Heart left ventricle (tissue), 16 donors: ENCODE data around the gene NKAIN4. TPM values are rescaled to one million over a fixed set of nuclear protein-coding genes. Genes with fewer than 3 reads are reported as not detected.

Experiments
- ATAC-seq, 4 donors: fragments of 200-7000 bp; cut with Tn5 transposase; one replicate each; pipeline ENCODE4 v1.9.1; 2020 to 2022; ENCODE audit warnings: moderate library complexity in 4 of 4, mild to moderate bottlenecking in 3 of 4, moderate number of reproducible peaks in 1 of 4
- DNase-seq, 5 donors: peaks; one replicate each; pipeline ENCODE4 v3.0.0-alpha.2; 2020
- H3K27ac ChIP-seq, 12 donors: fragments of 200-600 bp; sonication (generic) in 4 of 12; one replicate each; pipeline versions ENCODE4 v1.5.0 to v1.8.0; 2016 to 2022; ENCODE audit warnings: mild to moderate bottlenecking in 2 of 12
- H3K27me3 ChIP-seq, 9 donors: fragments of 200-600 bp; sonication (generic) in 2 of 9; one replicate each; pipeline versions ENCODE4 v1.5.1 to v1.8.0; 2016 to 2022; ENCODE audit warnings: mild to moderate bottlenecking in 3 of 9
- H3K36me3 ChIP-seq, 9 donors: fragments of 200-600 bp; sonication (generic) in 2 of 9; one replicate each; pipeline versions ENCODE4 v1.5.0 to v1.8.0; 2018 to 2022; ENCODE audit warnings: mild to moderate bottlenecking in 2 of 9
- H3K4me1 ChIP-seq, 12 donors: fragments of 200-600 bp; sonication (generic) in 4 of 12; one replicate each; pipeline versions ENCODE4 v1.5.0 to v1.8.0; 2016 to 2022; ENCODE audit warnings: mild to moderate bottlenecking in 3 of 12
- H3K4me3 ChIP-seq, 12 donors: fragments of 200-600 bp; sonication (generic) in 4 of 12; one replicate each; pipeline versions ENCODE4 v1.5.0 to v1.8.0; 2017 to 2022; ENCODE audit warnings: mild to moderate bottlenecking in 9 of 12, moderate library complexity in 4 of 12
- H3K9me3 ChIP-seq, 12 donors: fragments of 200-600 bp; sonication (generic) in 4 of 12; one replicate each; pipeline versions ENCODE4 v1.5.0 to v1.8.0; 2016 to 2022; ENCODE audit warnings: mild to moderate bottlenecking in 1 of 12
- POLR2A ChIP-seq, 2 donors: fragments of 450-650 bp; IDR thresholded peaks; one replicate each; pipeline ENCODE4 v1.6.1; 2017; ENCODE audit warnings: antibody characterized with exemption in 2 of 2, mild to moderate bottlenecking in 2 of 2, moderate library complexity in 2 of 2
- WGBS, 4 donors: extraction: QIAGEN DNeasy Blood & Tissue Kit in 2 of 4; methylation state at CpG; one replicate each; pipeline versions ENCODE4 v1.1.5 to v1.1.7; 2013 to 2018; 5-methylcytosine and 5-hydroxymethylcytosine counted together
- intact Hi-C, 10 donors: fragments of 100-400 bp; cut with DNase I; formaldehyde crosslinking; loops; one replicate each; pipeline versions ENCODE4 v1.11.1 to v1.14.2; 2022
- microRNA counts, 2 donors: library from miRNA; unstranded; fragments of <30 nt; microRNA quantifications; one replicate each; lab custom pipeline; 2016
- microRNA-seq, 4 donors: library from miRNA; unstranded; fragments of <30 nt; microRNA quantifications; one replicate each; pipeline versions ENCODE4 to v1.2.0, GENCODE V29; 2017 to 2020
- polyA plus RNA-seq, 2 donors: library from polyadenylated mRNA; stranded (reverse); fragments of 200-250 nt; gene quantifications; one replicate each; pipeline ENCODE4 v1.2.3, GENCODE V29; 2013
- total RNA-seq, 9 donors: library from RNA; depleted of rRNA in 2 of 9; stranded (reverse); fragments of >200 nt in 2 of 9; fragmentation: NEBNext Ultra II Directional in 3 of 9; extraction: Animal tissue kit (Norgen Biotek cat#: 25700) in 3 of 9; gene quantifications; one replicate each; pipeline versions ENCODE4 v1.1.0 to v1.2.4, GENCODE V29; 2016 to 2023
- TF ChIP-seq, protein P1 (sequence below), 12 donors: fragments of 200-600 bp; sonication (generic) in 4 of 12; IDR thresholded peaks; one replicate each; pipeline versions ENCODE4 v1.5.0 to v1.8.0; 2018 to 2022; ENCODE audit warnings: antibody characterized with exemption in 12 of 12, mild to moderate bottlenecking in 5 of 12
- donor health status: ischemic (EF 13 %, LVEDD 7.1; RV severe dilation, severe dysfunction).
- donor health status: healthy with polysubstance abuse.
- donor health status: DM: no; HTN: yes; CAD: no.
- donor health status: DM: no; HTN: no; CAD: no.
- donor health status: ischemic (EF 25% LVEDD 6.9; RV normal size, moderate dysfunction).
- donor health status: ischemic (EF 25% LVEDD 5.7; RV mildly dilated, moderate dysfunction).
- donor health status: healthy.
- donor health status: DM: yes; HTN: yes; CAD: no.
- donor health status: ischemic (EF 35%, LVEDD 5.7; RV mildly dilated, moderate dysfunction).
- donor health status: nonischemic (EF 11% LVEDD 7.7; RV severe dilation, severe dysfunction).
- donor health status: DM: yes; HTN: yes; CAD: no.
- donor health status: PGD.
- donor health status: ischemic (EF 29% LVEDD 5.4; RV normal size, mild dysfunction).
- donor health status: nonischemic (EF 23%, LVEDD 6.1; RV moderate dilation, normal function).

Gene NKAIN4
- total and polyA plus RNA-seq, 11 donors, result not detected

DNA sequence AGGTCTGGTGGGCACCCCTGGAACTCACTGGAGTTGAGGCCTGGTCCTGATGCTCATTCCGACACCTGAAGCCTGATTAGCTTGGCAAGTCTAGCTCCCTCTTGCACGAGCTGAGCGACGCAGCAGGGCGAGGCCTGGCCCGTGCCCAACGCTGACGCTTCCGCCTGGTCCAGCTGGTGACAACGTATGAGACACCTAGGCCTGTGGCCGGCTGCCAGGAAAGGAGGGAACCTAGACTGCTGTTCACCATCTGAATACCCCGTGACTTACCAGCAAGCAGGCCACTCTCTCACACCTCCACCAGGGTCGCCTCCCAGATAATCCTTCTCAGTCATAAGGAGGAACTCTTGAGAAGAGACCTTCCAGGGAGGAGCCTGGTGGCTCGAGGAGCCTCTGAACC lies 62.9 kb downstream of the NKAIN4 start:
- DNase-seq (no peak), ATAC-seq (peak in 3 of 4 donors; percentile 27 to 47 (median 35))
- no peaks in the 10 kb centered on the region for H3K9me3 ChIP-seq
- peaks cover 0 to 22% (median 18%) of the 10 kb centered on the region in 9 donors for H3K36me3 ChIP-seq
- TF ChIP-seq, protein P1, sequence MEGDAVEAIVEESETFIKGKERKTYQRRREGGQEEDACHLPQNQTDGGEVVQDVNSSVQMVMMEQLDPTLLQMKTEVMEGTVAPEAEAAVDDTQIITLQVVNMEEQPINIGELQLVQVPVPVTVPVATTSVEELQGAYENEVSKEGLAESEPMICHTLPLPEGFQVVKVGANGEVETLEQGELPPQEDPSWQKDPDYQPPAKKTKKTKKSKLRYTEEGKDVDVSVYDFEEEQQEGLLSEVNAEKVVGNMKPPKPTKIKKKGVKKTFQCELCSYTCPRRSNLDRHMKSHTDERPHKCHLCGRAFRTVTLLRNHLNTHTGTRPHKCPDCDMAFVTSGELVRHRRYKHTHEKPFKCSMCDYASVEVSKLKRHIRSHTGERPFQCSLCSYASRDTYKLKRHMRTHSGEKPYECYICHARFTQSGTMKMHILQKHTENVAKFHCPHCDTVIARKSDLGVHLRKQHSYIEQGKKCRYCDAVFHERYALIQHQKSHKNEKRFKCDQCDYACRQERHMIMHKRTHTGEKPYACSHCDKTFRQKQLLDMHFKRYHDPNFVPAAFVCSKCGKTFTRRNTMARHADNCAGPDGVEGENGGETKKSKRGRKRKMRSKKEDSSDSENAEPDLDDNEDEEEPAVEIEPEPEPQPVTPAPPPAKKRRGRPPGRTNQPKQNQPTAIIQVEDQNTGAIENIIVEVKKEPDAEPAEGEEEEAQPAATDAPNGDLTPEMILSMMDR (IDR thresholded peaks at IDR 0.05), result no peak
- no peak for TF ChIP-seq POLR2A (IDR thresholded peaks at IDR 0.05)
- no peaks in the 10 kb centered on the region for H3K4me1 ChIP-seq
- intact Hi-C loops, result no loop called here
- no peaks in the 10 kb centered on the region for H3K27me3 ChIP-seq
- WGBS, 4 donors, result 46 to 72% (median 69%) methylated on average over 11 to 14 of the region's 14 CpGs
- no peak overlapping the region for H3K4me3 ChIP-seq
- no peak overlapping the region for H3K27ac ChIP-seq

DNA sequence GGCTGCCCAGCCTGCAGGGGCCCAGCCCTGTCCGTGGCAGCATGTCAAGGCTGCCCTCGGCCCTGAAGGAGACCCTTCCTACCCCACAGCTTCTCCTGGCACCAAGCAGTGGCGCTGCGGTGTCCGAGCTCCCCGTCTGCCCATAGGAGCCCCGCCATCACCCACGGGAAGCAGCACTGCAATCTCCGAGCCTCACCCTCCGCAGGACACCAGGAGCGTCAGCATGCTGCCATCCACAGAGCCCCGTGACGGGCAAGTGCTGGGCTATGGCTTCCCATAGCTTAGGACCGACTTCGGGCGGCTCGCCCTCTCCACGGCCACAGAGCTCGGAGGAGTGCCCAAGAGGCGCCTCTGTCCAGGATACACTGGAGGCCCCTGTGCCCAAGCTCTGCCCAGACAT lies 63.4 kb downstream of the NKAIN4 start:
- no peak for DNase-seq
- H3K4me1 ChIP-seq, result no peaks in the 10 kb centered on the region
- H3K27me3 ChIP-seq, result no peaks in the 10 kb centered on the region
- TF ChIP-seq, protein P1 (IDR thresholded peaks at IDR 0.05), result no peak
- TF ChIP-seq POLR2A (IDR thresholded peaks at IDR 0.05), result no peak
- WGBS, 4 donors, result 89 to 92% (median 90%) methylated on average over 15 to 20 of the region's 20 CpGs
- H3K27ac ChIP-seq, result no peak overlapping the region
- intact Hi-C loops, result no loop called here
- peaks cover 0 to 16% (median 12%) of the 10 kb centered on the region in 9 donors for H3K36me3 ChIP-seq
- no peaks in the 10 kb centered on the region for H3K9me3 ChIP-seq
- ATAC-seq, result peak in 1 of 4 donors; percentile 5
- H3K4me3 ChIP-seq, result no peak overlapping the region

MicroRNAs within 50 kb of the gene (microRNA counts, 767-probe panel; counts per million panel counts)
- 0 to 71.6 counts per million in 2 donors for microRNA hsa-miR-3196 (lab: Ali Mortazavi, UCI)

Small RNA genes lying within 50 kb of the gene (microRNA-seq; reads per million reads assigned to microRNA genes)
- gene MIR3196, result 0 to 0.06 (median 0) reads per million in 4 donors
- 0 to 0.77 (median 0.26) reads per million in 4 donors for gene MIR4326

Other genes with a start within 250 kb of the NKAIN4 start
- not detected for gene BHLHE23, start 247.5 kb downstream of the NKAIN4 start, total RNA-seq
- gene BHLHE23, start 247.5 kb downstream of the NKAIN4 start, polyA plus RNA-seq, result not detected
- gene YTHDF1, start 38.3 kb downstream of the NKAIN4 start, total RNA-seq, result 10 to 100 TPM; 21.4 to 38.2 (median 22.6) TPM
- gene YTHDF1, start 38.3 kb downstream of the NKAIN4 start, polyA plus RNA-seq, result 10 to 100 TPM; 14.7 to 20.2 TPM
- gene BIRC7, start 18.6 kb downstream of the NKAIN4 start, total RNA-seq, result 1 to 10 TPM in 2 of 9 donors, under 1 TPM in 4, not detected in 3; 0.20 to 5.6 (median 0.50) TPM
- gene BIRC7, start 18.6 kb downstream of the NKAIN4 start, polyA plus RNA-seq, result not detected
- gene ARFGAP1, start 18.4 kb upstream of the NKAIN4 start, total RNA-seq, result 10 to 100 TPM; 14.3 to 51.6 (median 29.2) TPM
- gene ARFGAP1, start 18.4 kb upstream of the NKAIN4 start, polyA plus RNA-seq, result 10 to 100 TPM; 41.8 to 43.8 TPM
- gene COL20A1, start 38.7 kb upstream of the NKAIN4 start, total RNA-seq, result not detected
- gene COL20A1, start 38.7 kb upstream of the NKAIN4 start, polyA plus RNA-seq, result not detected
- 1 to 10 TPM in 2 of 9 donors, under 1 TPM in 2, not detected in 5; 0.16 to 1.5 (median 0.81) TPM for gene CHRNA4, start 106.9 kb upstream of the NKAIN4 start, total RNA-seq
- gene CHRNA4, start 106.9 kb upstream of the NKAIN4 start, polyA plus RNA-seq, result under 1 TPM; 0.06 to 0.23 TPM
- gene KCNQ2, start 218.2 kb upstream of the NKAIN4 start, total RNA-seq, result 1 to 10 TPM in 2 of 9 donors, under 1 TPM in 2, not detected in 5; 0.06 to 2.6 (median 0.65) TPM
- gene KCNQ2, start 218.2 kb upstream of the NKAIN4 start, polyA plus RNA-seq, result not detected
- 1,000 to 10,000 TPM in 7 of 9 donors, 100 to 1,000 TPM in 2; 791 to 1,794 (median 1,550) TPM for gene EEF1A2, start 244.6 kb upstream of the NKAIN4 start, total RNA-seq
- gene EEF1A2, start 244.6 kb upstream of the NKAIN4 start, polyA plus RNA-seq, result 1,000 to 10,000 TPM; 1,276 to 1,345 TPM